AG08396 (cell line): ENCODE measurements around the gene PARP4.
"Not testable (repeated sequence)": the region's sequence is repeated elsewhere in the genome, so short reads cannot be mapped to it uniquely, and the experiment has no call there.

Source experiments
- DNase-seq: peaks from one replicate; pipeline ENCODE4 v3.0.0; 2012; ENCODE audit warnings: low spot score, mixed read lengths

PARP4 gene

GRCh38 chr13:24444851-24445250 lies 67.7 kb downstream of the PARP4 start:
- not testable (repeated sequence) for DNase-seq

DNA sequence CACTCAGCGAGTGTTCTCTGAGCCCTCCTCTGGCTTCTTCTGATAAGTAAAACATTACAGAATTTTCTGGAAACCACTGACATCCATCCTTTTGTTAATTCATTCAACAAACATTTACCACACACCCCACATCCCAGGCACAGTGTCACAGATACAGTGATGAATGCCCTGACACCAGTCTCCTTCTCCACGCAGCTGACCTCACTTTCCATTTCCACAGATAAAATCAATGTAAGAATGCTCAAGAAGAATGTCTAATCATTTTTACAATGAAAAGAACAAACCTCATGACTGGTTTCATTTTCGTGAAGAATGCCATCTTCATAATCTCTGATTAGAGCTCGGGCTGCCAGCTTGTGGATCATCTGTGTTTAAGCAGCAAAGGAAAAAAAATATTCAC lies 69.2 kb downstream of the PARP4 start:
- no peak for DNase-seq

DNA sequence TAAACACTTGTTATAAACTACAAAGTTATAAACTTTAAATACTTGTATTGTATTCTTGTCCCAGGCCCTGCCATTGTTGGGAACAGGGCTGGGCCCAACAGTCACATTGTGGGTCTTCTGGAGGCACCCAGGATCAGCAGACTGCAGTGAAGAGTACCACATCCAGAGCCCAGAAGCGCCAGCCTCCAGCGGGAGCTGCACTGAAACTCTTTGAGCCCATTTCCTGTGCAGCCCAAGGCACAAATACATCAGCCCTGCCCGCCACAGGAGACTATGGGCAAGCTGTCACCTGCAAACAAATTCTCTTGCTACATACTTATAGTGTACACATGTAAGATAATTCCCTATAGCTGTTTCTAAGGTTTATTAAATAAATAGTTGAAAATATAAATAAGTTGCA lies 86.5 kb downstream of the PARP4 start:
- DNase-seq: not testable (repeated sequence)

GRCh38 chr13:24419668-24420067 lies 92.9 kb downstream of the PARP4 start:
- not testable (repeated sequence) for DNase-seq

DNA sequence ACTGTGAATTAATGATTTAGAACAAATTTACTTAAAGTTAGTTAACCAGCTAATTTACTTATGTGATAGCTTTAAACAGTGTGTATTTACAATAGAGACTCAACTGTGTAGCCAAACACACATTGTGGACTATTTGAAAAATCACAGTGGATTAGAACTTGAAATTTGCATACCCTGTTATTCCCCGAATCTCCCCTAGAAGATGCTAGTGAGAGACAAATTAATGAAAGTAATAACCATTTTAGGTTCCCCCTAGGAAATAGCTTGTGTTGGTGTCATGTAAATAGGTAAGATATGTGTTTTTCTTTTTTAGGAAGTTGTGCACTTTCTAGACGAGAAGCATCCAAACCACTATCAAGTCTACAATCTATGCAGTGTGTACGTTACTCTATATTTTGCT lies 104.7 kb downstream of the PARP4 start:
- no peak for DNase-seq

DNA sequence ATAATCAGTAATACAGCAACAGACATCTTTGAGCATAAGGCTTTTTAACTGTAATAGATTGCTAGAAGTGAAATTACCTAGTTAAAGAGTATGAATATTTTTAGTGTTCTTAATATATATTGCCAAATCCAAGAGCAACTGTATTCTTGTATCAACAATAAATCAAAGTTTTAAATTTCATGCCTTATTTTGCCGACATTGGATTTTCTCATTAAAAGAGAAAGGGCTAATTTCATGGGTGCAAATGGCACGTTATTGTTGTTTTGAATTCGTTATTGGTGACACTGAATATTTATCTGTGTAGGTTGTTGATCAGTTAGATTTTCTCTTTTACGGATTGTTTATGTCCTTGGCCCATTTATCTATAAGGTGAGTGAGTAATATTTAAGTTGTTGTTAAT lies 106.1 kb downstream of the PARP4 start:
- DNase-seq: no peak

- DNase-seq: no peak
Measured at GRCh38 chr13:24396821-24397220, 115.8 kb downstream of the PARP4 start.

- no peak for DNase-seq
Measured at GRCh38 chr13:24392972-24393371, 119.6 kb downstream of the PARP4 start.

- not testable (repeated sequence) for DNase-seq
Measured at GRCh38 chr13:24391771-24392683, 120.6 kb downstream of the PARP4 start.

- DNase-seq: not testable (repeated sequence)
Measured at GRCh38 chr13:24390795-24391194, 121.8 kb downstream of the PARP4 start.

- no peak for DNase-seq
Measured at GRCh38 chr13:24389506-24389905, 123.1 kb downstream of the PARP4 start.

GRCh38 chr13:24388743-24389142 lies 123.8 kb downstream of the PARP4 start:
- not testable (repeated sequence) for DNase-seq

- DNase-seq: no peak
Measured at GRCh38 chr13:24386816-24387708, 125.5 kb downstream of the PARP4 start.

- no peak for DNase-seq
Measured at GRCh38 chr13:24385902-24386301, 126.7 kb downstream of the PARP4 start.

- DNase-seq: not testable (repeated sequence)
Measured at GRCh38 chr13:24384946-24385345, 127.6 kb downstream of the PARP4 start.

- not testable (repeated sequence) for DNase-seq
Measured at GRCh38 chr13:24384091-24384490, 128.5 kb downstream of the PARP4 start.

DNA sequence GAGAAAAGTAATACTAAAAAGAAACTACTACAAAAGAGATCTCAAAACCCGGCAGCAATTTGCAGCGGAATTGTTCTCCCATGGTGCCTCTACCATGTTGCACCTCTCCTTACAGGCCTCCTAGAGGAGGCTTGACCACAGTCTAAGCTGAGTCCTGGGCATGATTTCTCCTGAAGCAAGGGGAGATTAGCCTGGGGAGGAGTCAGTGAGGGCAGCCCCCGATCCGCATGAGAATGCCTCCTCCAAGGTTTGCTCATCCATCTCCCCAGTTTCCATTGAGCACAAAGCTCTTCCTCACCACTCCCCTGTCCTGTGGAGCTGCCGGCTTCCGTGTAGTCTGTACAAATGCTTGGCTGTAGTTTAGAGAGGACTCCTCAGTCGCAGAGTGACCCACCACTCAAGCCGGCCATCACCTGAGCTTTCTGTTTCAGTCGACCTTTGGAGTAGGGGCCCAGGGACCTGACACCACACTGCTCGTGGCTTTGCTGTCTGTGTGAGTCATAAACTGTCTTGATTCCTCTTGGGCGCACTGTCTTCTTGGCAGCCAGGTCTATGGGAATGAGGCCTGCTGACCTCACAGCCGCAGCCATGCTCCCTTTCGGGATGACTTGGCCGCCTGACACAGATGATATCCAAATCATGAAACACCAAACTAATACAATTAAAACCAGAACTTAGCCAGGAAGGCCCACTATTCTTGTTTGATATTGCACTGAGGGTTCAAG lies 130.9 kb downstream of the PARP4 start:
- DNase-seq: no peak

GRCh38 chr13:24380881-24381280 lies 131.7 kb downstream of the PARP4 start:
- DNase-seq: not testable (repeated sequence)

DNA sequence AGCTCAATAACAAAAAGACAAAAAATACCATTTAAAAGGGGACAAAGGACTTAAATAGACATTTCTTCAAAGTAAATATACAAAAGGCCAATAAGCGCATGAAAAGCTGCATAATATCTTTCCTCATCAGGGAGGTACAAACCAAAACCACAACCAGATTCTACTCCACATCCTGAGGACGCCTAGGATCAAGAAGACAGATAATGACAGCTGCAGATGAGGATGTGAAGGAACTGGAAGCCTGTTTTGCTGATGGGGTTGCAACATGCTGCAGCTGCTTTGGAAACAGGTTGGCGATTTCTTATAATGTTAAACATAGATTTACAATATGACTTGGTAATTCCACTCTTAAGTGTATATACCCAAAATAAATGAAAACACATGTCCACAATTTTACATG lies 132.4 kb downstream of the PARP4 start:
- not testable (repeated sequence) for DNase-seq

- DNase-seq: not testable (repeated sequence)
Measured at GRCh38 chr13:24371273-24371672, 141.3 kb downstream of the PARP4 start.
